ENCODE measurements around the gene MDGA2. TPM values are rescaled to one million over a fixed set of nuclear protein-coding genes. Genes with fewer than 3 reads are reported as not detected.

Gene MDGA2
- total RNA-seq, 2 donors from 2014 or later = not detected

GRCh38 chr14:47148686-47149085 lies 526.7 kb downstream of the MDGA2 start:
- intact Hi-C loops (cut with DNase I) = no loop called here
- no peak overlapping the region for H3K27ac ChIP-seq
- DNase-seq = no peak
- H3K9ac ChIP-seq (ENCODE audit: low read depth in 2 of 2, low read length in 2 of 2) = no peak overlapping the region
- H3K36me3 ChIP-seq = no peaks in the 10 kb centered on the region
- TF ChIP-seq CTCF (IDR thresholded peaks at IDR 0.05) = no peak
- no peaks in the 10 kb centered on the region for H3K4me1 ChIP-seq
- H3K27me3 ChIP-seq = no peaks in the 10 kb centered on the region
- H3K4me3 ChIP-seq = no peak overlapping the region
- no peaks in the 10 kb centered on the region for H3K9me3 ChIP-seq

GRCh38 chr14:47120645-47121044 lies 554.8 kb downstream of the MDGA2 start:
- no peaks in the 10 kb centered on the region for H3K4me1 ChIP-seq
- H3K36me3 ChIP-seq = no peaks in the 10 kb centered on the region
- H3K9ac ChIP-seq (ENCODE audit: low read depth in 2 of 2, low read length in 2 of 2) = no peak overlapping the region
- no peak for TF ChIP-seq CTCF (IDR thresholded peaks at IDR 0.05)
- no peaks in the 10 kb centered on the region for H3K27me3 ChIP-seq
- DNase-seq = no peak
- no peaks in the 10 kb centered on the region for H3K9me3 ChIP-seq
- intact Hi-C loops (cut with DNase I) = no loop called here
- no peak overlapping the region for H3K4me3 ChIP-seq
- no peak overlapping the region for H3K27ac ChIP-seq

GRCh38 chr14:47103771-47104170 lies 571.6 kb downstream of the MDGA2 start:
- no peak for TF ChIP-seq CTCF (IDR thresholded peaks at IDR 0.05)
- no peak for DNase-seq
- Histone ChIP-seq H3K27me3 (no peaks in the 10 kb centered on the region), H3K4me3 (no peak overlapping the region), H3K9ac (ENCODE audit: low read depth in 2 of 2, low read length in 2 of 2) (no peak overlapping the region), H3K4me1 (no peaks in the 10 kb centered on the region), H3K9me3 (no peaks in the 10 kb centered on the region), H3K36me3 (no peaks in the 10 kb centered on the region), H3K27ac (no peak overlapping the region)
- intact Hi-C loops (cut with DNase I) = no loop called here

GRCh38 chr14:47102472-47102871 lies 572.9 kb downstream of the MDGA2 start:
- no peak for TF ChIP-seq CTCF (IDR thresholded peaks at IDR 0.05)
- intact Hi-C loops (cut with DNase I) = no loop called here
- no peaks in the 10 kb centered on the region for H3K27me3 ChIP-seq

GRCh38 chr14:47085678-47086077 lies 589.7 kb downstream of the MDGA2 start:
- TF ChIP-seq CTCF (IDR thresholded peaks at IDR 0.05) = no peak
- no peak overlapping the region for H3K9ac ChIP-seq (ENCODE audit: low read depth in 2 of 2, low read length in 2 of 2)
- DNase-seq = no peak
- H3K4me3 ChIP-seq = no peak overlapping the region
- no peaks in the 10 kb centered on the region for H3K36me3 ChIP-seq
- H3K27me3 ChIP-seq = no peaks in the 10 kb centered on the region
- H3K27ac ChIP-seq = no peak overlapping the region
- intact Hi-C loops (cut with DNase I) = no loop called here
- no peaks in the 10 kb centered on the region for H3K4me1 ChIP-seq
- no peaks in the 10 kb centered on the region for H3K9me3 ChIP-seq

More at GRCh38 chr14:47102472-47102871, 572.9 kb downstream of the MDGA2 start:
- H3K36me3 ChIP-seq = no peaks in the 10 kb centered on the region
- DNase-seq = no peak
- no peak overlapping the region for H3K9ac ChIP-seq (ENCODE audit: low read depth in 2 of 2, low read length in 2 of 2)
- no peak overlapping the region for H3K4me3 ChIP-seq
- no peak overlapping the region for H3K27ac ChIP-seq
- H3K9me3 ChIP-seq = no peaks in the 10 kb centered on the region
- no peaks in the 10 kb centered on the region for H3K4me1 ChIP-seq

GRCh38 chr14:47065326-47065725 lies 610.1 kb downstream of the MDGA2 start:
- Histone ChIP-seq H3K9ac (ENCODE audit: low read depth in 2 of 2, low read length in 2 of 2) (no peak overlapping the region), H3K27ac (no peak overlapping the region), H3K9me3 (no peaks in the 10 kb centered on the region), H3K27me3 (no peaks in the 10 kb centered on the region), H3K4me3 (no peak overlapping the region), H3K4me1 (no peaks in the 10 kb centered on the region), H3K36me3 (no peaks in the 10 kb centered on the region)
- DNase-seq = no peak
- intact Hi-C loops (cut with DNase I) = no loop called here
- no peak for TF ChIP-seq CTCF (IDR thresholded peaks at IDR 0.05)
